Epithelial cell of proximal tubule (primary cell): ENCODE measurements around the gene AKTIP. TPM values are rescaled to one million over a fixed set of nuclear protein-coding genes. Genes with fewer than 3 reads are reported as not detected.

Source experiments
- DNase-seq: peaks from one replicate; pipeline ENCODE4 v3.0.0-alpha.2; 2011; ENCODE audit warnings: low read depth
- H3K4me3 ChIP-seq: 2 replicates; pipeline ENCODE4 v1.5.1; 2011; ENCODE audit warnings: low read depth, mild to moderate bottlenecking, low read length
- total RNA-seq: library from RNA; depleted of rRNA; stranded (reverse); fragments of >200 nt; gene quantifications from 2 replicates; pipeline ENCODE4 v1.2.3, GENCODE V29; 2015
- TF ChIP-seq, protein P1 (sequence below): conservative IDR thresholded peaks from 2 replicates; pipeline ENCODE4 v1.5.1; 2012; ENCODE audit warnings: low read depth, mild to moderate bottlenecking, low read length

AKTIP gene
- total RNA-seq, 1 donor from 2014 or later: 20.5 TPM

DNA sequence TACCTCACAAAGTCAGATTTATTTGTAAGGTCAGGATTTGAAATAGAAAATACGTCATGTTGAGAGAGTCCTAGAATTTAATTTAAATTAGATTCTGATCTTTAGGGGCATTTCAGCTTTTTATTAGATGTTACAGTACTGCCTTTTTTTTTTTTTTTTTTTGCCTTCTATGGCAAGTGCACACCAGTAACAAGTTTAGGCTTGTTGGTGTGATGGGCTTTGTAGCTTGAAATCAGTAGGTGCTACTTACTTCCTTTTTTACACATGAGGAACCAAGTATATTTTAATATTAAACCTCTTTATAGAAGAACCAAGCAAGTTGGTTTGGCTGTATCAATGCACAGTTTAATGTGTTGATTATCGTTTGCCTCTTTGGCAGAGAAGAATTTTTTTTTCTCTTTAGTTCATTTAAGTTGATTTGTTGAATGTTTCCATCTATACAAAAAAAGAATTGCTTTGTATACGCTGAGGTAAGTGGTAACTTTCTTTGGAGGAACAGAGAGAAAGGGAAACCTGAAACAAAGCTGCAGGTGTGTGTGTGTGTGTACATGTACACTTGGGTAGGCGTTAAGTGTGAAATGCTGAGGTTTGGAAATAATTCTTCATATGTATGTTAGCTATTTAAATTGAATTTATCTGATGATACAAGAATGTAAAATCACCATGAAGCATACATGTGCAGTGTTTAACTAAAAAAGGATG lies 53.0 kb downstream of the AKTIP start:
- DNase-seq: no peak
- no peak overlapping the region for H3K4me3 ChIP-seq
- TF ChIP-seq, protein P1, sequence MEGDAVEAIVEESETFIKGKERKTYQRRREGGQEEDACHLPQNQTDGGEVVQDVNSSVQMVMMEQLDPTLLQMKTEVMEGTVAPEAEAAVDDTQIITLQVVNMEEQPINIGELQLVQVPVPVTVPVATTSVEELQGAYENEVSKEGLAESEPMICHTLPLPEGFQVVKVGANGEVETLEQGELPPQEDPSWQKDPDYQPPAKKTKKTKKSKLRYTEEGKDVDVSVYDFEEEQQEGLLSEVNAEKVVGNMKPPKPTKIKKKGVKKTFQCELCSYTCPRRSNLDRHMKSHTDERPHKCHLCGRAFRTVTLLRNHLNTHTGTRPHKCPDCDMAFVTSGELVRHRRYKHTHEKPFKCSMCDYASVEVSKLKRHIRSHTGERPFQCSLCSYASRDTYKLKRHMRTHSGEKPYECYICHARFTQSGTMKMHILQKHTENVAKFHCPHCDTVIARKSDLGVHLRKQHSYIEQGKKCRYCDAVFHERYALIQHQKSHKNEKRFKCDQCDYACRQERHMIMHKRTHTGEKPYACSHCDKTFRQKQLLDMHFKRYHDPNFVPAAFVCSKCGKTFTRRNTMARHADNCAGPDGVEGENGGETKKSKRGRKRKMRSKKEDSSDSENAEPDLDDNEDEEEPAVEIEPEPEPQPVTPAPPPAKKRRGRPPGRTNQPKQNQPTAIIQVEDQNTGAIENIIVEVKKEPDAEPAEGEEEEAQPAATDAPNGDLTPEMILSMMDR: no peak

DNA sequence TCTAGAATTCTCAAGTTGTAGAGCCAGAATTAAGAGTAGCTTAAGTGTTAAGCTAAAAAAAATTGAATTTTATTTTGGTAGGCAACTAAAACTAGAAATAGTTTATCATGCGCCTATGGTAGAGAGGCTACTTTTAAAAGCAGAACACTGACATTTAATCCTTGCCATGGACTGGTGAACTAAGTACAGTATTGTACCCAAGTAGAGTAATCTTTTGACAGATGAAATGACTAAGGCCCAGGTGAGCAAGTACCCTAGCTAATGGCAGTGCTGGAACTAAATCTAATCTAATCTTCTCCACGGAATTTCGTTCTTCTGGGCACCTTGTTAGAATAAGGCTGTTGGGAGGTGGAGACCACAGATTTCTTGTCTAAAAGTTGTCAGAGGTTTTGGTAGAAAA lies 56.9 kb downstream of the AKTIP start:
- no peak overlapping the region for H3K4me3 ChIP-seq
- DNase-seq: no peak
- TF ChIP-seq, protein P1: no peak

DNA sequence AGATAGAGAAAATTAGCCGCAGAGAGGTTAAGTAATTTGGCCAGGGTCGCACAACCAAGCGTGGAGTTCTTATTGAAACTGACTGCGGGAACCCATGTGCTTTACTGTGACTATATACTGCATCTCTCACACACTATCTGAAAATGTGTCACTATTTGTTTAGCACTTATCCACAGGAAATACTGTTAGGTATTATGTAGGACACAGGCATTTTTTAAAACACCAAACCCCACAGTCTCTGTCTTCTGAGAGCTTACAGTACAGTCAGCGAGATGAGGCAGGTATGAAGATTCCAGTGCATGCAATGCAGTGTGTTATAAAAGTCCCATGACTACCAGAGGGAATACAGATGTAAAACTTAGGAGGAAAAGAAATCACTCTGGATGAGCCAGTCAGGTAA lies 57.5 kb downstream of the AKTIP start:
- no peak for DNase-seq
- TF ChIP-seq, protein P1: no peak

More for the DNA sequence above, 57.5 kb downstream of the AKTIP start:
- H3K4me3 ChIP-seq: no peak overlapping the region

Other genes with a start within 250 kb of the AKTIP start
- 21.1 and 31.1 TPM in 2 replicates for gene RBL2, start 68.7 kb downstream of the AKTIP start, total RNA-seq
- 7.9 and 11.3 TPM in 2 replicates for gene RPGRIP1L, start 200.7 kb upstream of the AKTIP start, total RNA-seq
- gene FTO, start 200.9 kb upstream of the AKTIP start, total RNA-seq: 62.7 and 64.8 TPM in 2 replicates